Right renal pelvis (tissue), 4 donors: ENCODE results near the gene RMRP. TPM values are rescaled to one million over a fixed set of nuclear protein-coding genes. Genes with fewer than 3 reads are reported as not detected.
A peak's percentile ranks its signal among the peaks of the same experiment; 100 is the strongest.

Source experiments
- DNase-seq, 4 donors: peaks; one replicate each; pipeline ENCODE4 v3.0.0-alpha.2; 2013; ENCODE audit warnings: low read depth in 4 of 4, low spot score in 3 of 4, missing footprints in 1 of 4
- polyA plus RNA-seq, 4 donors: library from polyadenylated mRNA; unstranded; fragments of 120-200 nt; gene quantifications; one replicate each; pipeline ENCODE4 v1.2.1, GENCODE V29; 2013; ENCODE audit not compliant: insufficient read length in 4 of 4

RMRP gene
- not detected for polyA plus RNA-seq

GRCh38 chr9:35657546-35658136, at the start of gene RMRP:
RMRP (minus strand) TSS chr9:35658019.
- DNase-seq = peak; percentile 93 to 97 (median 95)

GRCh38 chr9:35706951-35707350, 49.1 kb upstream of the RMRP start:
- no peak for DNase-seq

GRCh38 chr9:35705836-35706430, 48.1 kb upstream of the RMRP start:
- DNase-seq = no peak

- DNase-seq = no peak
Observed at GRCh38 chr9:35705372-35705771, 47.6 kb upstream of the RMRP start.

GRCh38 chr9:35703906-35704672, 46.3 kb upstream of the RMRP start:
- no peak for DNase-seq

GRCh38 chr9:35702696-35703095, 44.9 kb upstream of the RMRP start:
- DNase-seq = no peak

- DNase-seq = no peak
Observed at GRCh38 chr9:35700942-35701341, 43.1 kb upstream of the RMRP start.

- no peak for DNase-seq
Observed at GRCh38 chr9:35700031-35700430, 42.2 kb upstream of the RMRP start.

DNA sequence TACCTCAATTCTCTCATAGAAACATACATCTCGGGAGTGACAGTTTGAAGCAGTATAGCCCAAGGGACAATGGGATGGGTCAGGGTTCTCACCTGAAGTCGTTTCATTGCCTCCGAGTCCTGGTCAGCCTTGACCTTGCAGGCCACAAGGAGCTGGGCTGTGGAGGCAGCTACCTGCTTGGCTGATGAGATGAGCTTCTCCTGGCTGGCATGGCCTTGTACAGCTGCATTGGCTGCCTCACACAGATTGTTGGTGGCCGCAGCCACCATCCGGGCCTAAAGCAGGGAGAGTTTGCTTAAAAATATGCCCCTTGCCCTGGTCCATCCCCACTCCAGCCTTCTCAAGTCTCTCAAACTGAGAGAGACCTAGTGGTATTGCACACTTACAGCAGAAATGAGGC, 40.4 kb upstream of the RMRP start:
- no peak for DNase-seq

DNA sequence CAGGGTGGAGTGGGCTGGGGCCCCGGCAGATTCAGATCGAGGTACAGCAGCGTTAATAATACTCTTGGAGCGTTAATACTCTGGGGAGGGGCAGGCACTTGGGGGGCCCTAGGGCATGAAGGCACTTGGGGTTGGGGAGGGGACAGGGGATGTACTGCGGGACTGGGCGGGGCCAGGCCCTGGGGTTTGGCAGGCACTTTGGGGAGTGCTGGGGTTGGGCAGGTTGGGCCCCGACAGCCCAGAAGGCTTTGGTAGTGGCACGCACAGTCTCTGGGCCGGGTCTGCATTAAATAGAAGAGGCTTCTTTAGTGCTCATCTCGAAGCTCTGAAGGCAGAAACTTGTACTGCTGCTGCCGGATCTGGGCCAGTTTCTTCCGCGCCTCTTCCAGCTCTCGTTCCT, 39.7 kb upstream of the RMRP start:
- DNase-seq = no peak

DNA sequence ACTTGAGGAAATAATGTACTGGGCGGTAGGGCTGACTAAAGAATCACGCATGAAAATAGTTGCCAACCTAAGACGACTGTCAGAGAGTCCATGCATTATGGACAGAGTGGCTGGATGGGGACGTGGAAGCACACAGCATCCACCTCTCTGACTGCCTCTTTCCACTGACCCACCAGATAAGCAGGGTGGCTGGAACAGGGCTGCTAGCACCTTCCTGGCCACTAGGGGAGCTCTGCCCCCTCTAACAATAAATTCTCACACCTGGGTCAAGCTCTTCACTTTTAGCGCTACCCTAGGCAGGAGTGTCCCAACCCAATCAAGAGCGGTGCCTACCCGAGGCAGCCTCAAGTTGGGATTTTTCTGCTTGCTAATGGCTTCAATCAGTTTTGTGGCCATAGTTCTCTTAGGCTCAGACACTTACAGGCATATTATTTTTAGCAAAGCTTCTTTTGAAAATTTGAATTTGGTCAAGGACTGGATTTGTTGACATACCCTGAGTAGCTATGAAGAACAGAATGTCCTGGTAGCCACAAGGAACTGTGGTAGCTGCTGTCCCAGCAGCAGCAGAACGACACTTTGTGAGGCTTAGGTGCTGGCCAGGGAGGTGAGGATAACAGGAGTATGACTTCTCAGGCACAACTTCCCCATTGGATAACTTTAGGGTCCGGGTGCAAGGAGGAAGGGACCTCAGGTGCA, 38.8 kb upstream of the RMRP start:
- no peak for DNase-seq

DNA sequence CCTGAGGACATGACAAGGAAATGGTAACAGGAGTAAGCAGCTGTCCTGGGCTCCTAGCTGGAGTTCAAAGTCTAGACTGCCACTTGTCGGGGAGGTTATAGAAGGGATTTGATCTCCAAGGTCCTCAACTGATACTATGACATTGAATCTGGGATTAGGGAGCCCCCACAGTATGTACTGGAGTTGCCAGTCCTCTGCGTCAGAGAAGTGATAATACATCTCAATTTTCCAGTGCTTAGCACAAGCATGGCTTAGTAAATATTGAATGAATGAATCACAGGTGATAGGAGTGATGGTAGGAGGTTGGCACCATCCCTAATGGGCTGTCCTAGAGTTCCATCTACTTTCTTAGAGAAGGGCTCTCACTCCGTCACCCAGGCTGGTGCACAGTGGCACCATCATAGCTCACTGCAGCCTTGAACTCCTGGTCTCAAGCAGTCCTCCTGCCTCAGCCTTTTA, 38.2 kb upstream of the RMRP start:
- no peak for DNase-seq

- no peak for DNase-seq
Observed at GRCh38 chr9:35691757-35692301, 34.0 kb upstream of the RMRP start.

GRCh38 chr9:35691334-35691650, 33.5 kb upstream of the RMRP start:
- no peak for DNase-seq

DNA sequence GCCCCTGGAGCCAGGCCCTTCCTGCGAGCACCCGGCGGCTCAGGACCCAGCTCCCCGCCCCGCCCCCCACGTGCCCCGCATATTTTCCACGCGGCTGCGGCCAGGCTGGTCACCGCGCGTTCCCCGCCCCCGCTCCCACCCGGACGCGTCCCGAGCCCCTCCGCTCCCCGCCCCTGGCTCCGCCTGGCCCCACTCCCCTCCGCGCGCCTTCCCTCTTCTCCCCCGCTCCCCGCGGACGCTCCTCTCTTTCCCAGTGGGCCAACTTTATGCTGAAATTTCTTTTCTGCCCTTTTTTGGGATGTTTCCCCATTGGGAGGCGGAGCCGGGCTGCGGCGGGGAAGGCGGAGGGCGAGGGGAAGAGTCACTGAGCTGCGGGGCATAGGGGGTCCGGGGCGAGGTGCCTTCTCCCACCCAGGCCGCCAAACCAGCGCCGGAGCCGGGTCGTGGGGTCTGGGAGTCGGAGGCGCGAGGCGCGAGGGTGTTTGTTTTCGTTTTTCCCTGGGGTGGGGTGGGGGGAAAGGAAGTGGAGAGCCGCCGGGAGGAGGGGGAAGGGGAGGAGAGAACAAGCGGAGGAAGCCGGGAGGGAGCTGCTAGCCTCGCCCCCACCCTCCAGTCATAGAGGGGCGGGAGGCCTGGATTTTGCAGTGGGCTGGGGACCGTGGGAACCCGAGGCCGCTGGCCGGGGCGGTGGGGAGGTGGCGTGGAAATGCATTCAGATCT, 33.0 kb upstream of the RMRP start:
- DNase-seq = no peak

GRCh38 chr9:35690294-35690613, 32.4 kb upstream of the RMRP start:
- no peak for DNase-seq

GRCh38 chr9:35689542-35690293, 31.9 kb upstream of the RMRP start, which contains the start of gene TPM2:
TPM2 (minus strand) TSS chr9:35689925; CDS start chr9:35689817, 108 bp downstream.
- peak in 1 of 4 donors; percentile 40 for DNase-seq

DNA sequence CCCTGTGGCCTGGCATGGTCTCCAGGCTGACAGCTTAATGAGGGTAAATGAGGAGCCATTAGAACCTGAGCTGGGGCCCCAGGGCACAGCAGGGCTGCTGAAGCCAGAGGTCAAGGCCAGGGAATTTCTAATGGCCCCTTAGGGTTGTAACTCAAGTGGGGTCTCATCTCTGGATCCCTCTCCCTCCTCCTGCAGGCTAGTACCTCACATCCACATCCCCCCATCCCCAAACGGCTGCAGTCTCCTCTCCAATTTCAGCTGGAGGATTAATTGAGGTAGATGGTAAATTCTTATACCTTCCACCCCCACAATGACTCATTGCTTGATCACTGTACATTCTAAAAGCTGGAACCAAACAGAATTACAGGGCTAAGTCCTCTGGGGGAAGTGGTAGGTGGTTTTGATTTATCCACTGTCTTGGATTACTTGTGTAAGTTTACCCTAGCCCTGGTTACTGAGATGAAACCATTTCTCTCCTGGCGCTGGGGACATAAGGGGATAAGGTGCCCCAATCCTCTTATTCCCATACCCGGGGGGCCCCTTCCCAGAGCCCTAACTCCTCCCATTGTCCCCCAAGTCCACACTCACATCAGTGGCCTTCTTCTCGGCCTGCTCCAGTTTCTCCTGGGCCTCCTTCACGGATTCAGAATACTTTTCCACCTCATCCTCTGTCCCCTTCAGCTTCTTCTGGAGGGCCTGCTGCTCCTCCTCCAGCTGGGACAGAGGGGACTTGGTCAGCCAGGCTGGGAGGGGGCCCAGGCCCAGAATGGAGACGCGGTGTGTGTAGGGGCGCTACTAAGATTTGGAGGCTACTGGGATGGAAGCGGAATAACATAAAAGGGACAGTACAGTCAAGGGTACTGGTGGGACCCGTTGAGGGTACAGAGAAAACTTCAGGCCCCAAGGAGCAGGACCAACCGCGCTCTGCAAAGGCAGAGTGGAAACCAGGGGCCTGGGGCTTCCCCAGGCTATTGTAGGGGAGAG, 31.0 kb upstream of the RMRP start:
- DNase-seq = no peak
